Uterine smooth muscle cell (primary cell): ENCODE results near the gene TCTN3. TPM values are rescaled to one million over a fixed set of nuclear protein-coding genes. Genes with fewer than 3 reads are reported as not detected.

ENCODE experiments used
- total RNA-seq: library from RNA; depleted of rRNA; stranded (reverse); fragments of >200 nt; gene quantifications from 2 replicates; pipeline ENCODE4 v1.2.3, GENCODE V29; 2014

Gene TCTN3, protein sequence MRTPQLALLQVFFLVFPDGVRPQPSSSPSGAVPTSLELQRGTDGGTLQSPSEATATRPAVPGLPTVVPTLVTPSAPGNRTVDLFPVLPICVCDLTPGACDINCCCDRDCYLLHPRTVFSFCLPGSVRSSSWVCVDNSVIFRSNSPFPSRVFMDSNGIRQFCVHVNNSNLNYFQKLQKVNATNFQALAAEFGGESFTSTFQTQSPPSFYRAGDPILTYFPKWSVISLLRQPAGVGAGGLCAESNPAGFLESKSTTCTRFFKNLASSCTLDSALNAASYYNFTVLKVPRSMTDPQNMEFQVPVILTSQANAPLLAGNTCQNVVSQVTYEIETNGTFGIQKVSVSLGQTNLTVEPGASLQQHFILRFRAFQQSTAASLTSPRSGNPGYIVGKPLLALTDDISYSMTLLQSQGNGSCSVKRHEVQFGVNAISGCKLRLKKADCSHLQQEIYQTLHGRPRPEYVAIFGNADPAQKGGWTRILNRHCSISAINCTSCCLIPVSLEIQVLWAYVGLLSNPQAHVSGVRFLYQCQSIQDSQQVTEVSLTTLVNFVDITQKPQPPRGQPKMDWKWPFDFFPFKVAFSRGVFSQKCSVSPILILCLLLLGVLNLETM
- 27.9 and 34.7 TPM in 2 replicates for total RNA-seq

DNA sequence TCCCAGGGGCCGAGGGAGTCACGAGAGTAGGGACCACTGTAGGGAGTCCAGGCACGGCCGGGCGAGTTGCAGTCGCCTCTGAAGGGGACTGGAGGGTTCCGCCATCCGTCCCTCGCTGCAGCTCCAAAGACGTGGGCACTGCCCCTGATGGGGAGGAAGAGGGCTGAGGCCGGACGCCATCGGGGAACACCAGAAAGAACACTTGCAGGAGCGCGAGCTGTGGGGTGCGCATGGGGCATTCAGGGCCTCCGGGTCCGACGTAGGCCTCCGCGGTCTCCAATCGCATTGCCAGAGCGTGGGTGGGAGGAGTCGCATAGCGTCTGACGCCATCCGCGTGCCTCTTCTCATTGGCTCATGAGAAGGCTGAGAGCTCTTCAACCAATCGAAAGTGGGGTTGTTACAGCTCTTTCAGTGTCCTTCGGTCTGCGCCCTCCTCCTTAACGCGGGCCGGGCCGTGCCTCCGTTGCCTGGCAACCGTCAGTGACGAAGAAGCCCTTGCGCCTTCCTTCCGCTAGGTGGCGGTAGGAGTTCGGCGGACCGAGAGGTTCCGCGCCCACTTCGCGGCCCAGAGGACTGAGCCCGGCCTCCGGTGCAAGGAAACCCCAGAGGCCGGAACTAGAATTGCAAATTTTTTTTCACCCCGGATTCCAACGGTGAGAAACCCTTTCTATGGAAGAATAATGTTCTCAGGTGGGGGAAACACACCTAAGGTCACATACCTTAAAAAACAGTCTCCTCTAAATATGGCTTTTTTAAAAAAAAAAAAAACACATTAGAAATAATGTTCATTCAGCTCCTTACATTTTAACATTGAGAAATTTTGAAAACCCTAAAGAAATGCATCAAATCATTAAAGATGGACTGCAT, at the start of gene TCTN3:
Gene TCTN3, minus strand, starts transcription at position 260 of the 867 bp plus-strand sequence. Its CDS starts 28 bp downstream, at position 232.

DNA sequence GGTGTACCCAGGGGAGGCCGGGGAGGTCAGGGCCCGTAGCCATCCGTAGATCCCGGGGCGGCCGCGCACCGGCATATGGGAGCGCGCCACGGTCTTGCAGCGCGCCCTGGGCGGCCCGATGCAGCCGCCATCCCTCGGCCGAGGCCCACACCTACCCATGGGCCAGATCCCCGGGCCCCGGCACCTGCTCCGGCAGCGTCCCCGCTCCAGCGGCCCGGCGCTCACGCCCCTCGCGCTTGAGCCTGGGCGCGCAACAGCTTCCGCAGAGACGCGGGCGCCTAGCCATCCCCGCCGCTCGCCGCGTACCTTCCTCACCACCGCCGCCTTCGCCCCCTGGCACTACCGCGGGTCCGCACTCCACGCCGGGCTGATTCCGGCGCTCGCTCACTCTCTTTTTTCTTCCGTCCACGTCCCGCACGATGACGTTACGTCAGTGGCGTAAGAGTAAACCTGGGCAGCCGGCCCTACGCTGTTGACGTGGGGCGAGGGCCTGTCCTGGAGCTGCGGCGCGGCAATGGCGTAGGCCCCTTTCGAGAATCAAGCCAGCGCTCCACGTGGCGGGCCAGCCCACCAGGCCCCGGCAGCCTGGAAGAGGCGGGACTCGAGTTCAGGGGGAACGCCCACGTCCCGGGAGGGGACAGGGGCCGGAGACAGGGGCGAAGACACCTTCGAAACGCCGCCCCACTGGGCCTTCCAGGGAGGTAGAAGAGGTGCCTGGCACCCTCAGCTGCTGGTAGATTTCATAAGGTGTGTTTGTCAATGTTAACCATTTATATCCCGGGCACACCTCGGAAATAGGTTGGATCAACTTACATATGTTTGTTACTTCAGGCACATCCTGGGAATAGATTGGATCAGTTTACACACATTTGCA, 37.2 kb downstream of the TCTN3 start, which contains the start of gene ALDH18A1:
Gene ALDH18A1, minus strand, starts transcription at position 421 of the 874 bp plus-strand sequence. CDS start 3,334 bp downstream, outside the sequence.

Other genes starting within 250 kb of the TCTN3 start
- gene SORBS1, start 132.6 kb downstream of the TCTN3 start, total RNA-seq: 0.55 and 0.75 TPM in 2 replicates
- gene ALDH18A1, start 37.2 kb downstream of the TCTN3 start, total RNA-seq: 96.8 and 145 TPM in 2 replicates
- under 0.01 TPM in 1 of 2 replicates, not detected in the other for gene ENTPD1, start 62.2 kb upstream of the TCTN3 start, total RNA-seq
- gene CC2D2B, start 214.0 kb upstream of the TCTN3 start, total RNA-seq: not detected in 2 replicates